CD4-positive, alpha-beta T cell treated with Interleukin-6 at 100 ng/mL for 8 hours (primary cell): ENCODE data around the gene ADAT2.

Experiments
- DNase-seq: peaks from one replicate; pipeline ENCODE4 v3.0.0-alpha.2; 2020; ENCODE audit warnings: mixed read lengths, low spot score

ADAT2 gene

DNA sequence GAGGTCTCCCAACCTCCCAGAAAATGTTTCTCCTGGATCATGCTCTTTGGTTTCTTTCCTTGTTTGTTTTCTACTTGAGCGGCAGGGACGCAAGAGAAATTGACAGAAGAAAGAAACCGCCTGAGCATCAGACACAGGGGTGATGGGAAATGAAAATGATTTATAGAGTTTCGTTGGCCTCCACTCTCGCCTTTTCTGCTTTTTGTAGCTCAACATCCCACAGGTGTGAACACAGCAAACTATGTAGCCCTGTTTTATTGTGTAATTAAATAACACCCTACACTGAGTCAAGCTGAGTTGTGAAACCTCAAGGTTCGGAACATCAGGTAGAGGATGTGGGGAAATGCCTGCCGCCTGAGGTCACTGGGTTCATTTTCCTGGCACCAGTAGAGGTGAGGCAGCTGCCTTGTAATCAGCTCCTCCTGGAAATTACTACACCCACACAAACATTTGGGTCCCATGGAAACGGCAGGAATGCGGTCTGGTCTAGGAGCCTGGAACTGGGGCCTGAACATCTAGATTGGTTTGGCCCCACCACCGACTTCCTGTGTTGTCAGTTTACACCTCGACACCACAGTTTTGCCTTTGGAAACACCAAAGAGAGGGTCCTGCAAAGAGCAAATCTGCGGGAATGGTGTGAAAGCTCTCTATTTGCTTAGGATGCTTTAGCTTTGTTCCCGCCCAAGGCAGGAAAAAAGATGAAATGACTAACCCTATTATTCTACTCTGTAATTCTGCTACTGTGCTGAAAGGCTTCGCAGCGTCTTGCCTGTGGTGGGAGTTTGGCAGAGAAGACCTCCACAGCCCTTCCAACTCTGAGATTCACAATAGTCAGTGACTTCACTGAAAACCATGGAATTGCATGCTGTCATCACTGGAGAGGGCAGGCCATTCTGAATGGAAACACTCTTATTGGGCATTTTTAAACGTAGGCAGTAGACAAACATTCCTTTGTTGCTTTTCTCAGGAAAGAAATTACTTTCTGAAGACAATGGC, 53.0 kb downstream of the ADAT2 start:
- DNase-seq, result peak; percentile 22

DNA sequence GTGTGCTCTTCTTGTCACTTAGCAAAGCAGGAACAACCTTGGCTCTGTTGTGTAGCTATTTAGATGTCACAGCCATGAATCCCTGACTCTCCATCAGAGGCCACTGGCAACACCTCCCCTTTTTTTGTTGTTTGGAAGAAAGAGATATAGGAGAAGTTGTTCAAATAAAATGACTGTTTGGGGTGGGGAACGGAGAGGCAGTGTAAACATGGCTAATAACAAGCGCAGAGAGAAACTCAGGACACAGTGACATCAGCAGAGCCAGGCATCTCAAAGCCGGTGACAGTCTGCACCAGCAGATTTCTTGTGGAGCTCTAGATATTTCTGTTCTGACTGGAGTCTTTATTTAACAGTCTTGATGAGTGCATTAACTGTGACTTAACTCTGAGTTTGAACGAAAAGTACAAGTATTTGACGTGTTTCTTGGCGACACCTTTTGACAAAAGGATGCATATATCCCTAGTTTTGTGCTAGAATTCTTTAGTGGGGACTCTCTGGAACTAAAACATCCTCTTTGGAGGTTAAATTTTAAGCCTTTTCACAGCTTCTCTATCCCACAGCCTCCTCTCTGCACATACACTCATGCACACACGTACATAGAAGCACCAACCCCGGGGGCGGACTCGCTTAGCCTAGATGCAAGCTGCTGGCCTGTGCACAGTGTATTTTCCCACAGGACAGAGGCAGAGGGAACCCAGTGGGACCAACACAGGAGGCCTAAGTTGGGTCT, 53.8 kb downstream of the ADAT2 start:
- no peak for DNase-seq

- no peak for DNase-seq
Measured at GRCh38 chr6:143395699-143396098, 54.8 kb downstream of the ADAT2 start.

- DNase-seq, result no peak
Measured at GRCh38 chr6:143394389-143394788, 56.1 kb downstream of the ADAT2 start.

DNA sequence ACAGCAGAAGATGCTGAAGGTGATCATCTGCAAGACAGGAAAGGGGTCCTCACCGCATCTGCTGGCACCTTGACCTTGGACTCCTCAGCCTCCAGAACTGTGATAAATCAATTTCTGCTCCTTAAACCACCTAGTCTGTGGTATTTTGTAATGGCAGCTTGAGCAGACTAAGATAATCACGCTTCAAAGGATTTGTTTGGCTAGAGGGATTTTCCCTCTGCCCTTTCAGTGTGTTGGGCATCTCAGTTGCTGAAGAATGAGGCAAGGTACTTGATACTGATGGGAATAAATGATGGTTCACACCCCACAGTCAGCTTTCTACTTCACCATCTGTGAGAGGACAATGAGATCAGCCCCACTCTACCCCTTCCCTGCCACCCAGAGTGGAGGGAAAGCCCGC, 60.2 kb downstream of the ADAT2 start:
- DNase-seq, result no peak

DNA sequence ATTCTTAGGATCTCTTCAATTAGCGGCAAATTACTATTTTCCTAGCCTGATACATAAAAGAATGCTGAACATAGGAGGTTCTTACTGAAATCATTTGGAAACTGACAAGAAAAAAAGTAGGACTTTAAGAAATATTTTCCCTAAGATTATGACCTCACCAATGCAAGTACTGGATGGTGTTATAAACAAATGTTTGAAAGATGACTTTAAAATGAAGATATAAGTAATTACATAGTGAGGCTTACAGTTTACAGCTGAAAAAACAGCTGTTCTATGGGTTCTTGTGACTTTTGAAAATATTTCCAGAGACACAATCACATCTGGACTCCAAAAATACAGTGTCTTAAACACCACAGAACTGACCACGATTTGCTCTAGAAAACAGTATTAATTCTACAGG, 64.9 kb downstream of the ADAT2 start:
- no peak for DNase-seq

GRCh38 chr6:143376861-143377260, 73.6 kb downstream of the ADAT2 start:
- no peak for DNase-seq

- DNase-seq, result no peak
Measured at GRCh38 chr6:143376375-143376774, 74.1 kb downstream of the ADAT2 start.

DNA sequence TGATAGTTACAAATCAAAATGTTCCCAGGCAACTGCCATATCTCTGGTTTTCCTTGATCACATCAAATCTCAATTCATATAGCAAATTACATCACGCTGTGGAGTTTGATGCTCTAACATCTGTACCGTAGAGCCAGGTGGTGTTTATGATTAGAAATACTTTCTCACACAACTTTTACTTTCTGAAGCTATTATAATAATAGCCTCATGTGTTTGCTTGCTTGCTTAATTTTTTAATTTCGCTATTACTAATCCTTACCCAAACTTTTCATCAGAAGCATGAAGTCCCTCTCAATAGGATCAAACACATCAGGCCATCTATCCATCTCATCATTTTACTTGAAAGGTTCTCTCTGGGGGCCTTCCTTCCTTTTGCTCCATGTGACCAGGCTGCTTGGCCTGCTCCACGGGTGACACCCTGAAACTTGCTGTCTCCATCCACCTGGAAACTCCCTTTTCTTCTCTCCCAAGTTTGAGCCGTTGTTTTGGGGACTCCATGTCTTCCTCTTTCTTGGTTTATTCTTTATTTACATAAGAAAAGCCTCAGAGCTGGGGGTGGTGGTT, 75.4 kb downstream of the ADAT2 start:
- no peak for DNase-seq

DNA sequence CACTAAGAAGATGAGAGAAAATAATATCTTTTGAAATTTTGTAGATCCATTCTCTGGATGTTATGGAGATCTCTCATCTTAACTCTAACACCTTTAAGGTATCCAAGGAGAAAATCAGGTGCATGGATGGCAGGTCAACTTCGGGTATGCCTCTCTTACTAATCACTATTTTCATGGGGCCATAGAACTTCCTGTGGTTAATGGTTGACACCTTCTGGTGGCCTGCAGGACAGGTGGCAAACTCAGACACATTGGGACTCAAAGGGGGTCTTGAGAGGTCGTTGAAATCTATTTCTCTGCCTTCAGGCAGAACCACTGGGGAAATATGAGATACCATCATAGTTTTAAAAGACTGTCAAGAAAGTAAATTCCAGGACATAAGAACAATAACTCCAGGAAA, 76.5 kb downstream of the ADAT2 start:
- DNase-seq, result no peak
